H1 (cell line): ENCODE results near the gene HACD2. TPM values are rescaled to one million over a fixed set of nuclear protein-coding genes. Genes with fewer than 3 reads are reported as not detected.

Experiments used
- CBX8 ChIP-seq: fragments of 300-800, 300-1000 bp; sonication (generic); IDR thresholded peaks from 2 replicates; pipeline ENCODE4 v1.7.1; 2016; ENCODE audit warnings: low read depth, low read length, borderline replicate concordance
- KDM1A ChIP-seq: fragments of 200-600, 300-600 bp; sonication (generic); IDR thresholded peaks from 2 replicates; pipeline ENCODE4 v1.7.1; 2016; ENCODE audit warnings: mild to moderate bottlenecking, low read length, borderline replicate concordance
- KDM5A ChIP-seq: fragments of 200-600 bp; IDR thresholded peaks from 2 replicates; pipeline ENCODE4 v1.7.1; 2012; ENCODE audit warnings: mild to moderate bottlenecking, low read length, inconsistent platforms, mixed read lengths
- PHF8 ChIP-seq: fragments of 200-600 bp; sonication (generic); conservative IDR thresholded peaks from 2 replicates; pipeline ENCODE4 v1.7.1; 2012; ENCODE audit warnings: low read depth, mild to moderate bottlenecking, inconsistent platforms, low read length, moderate library complexity
- SIX5 ChIP-seq: IDR thresholded peaks from 2 replicates; pipeline ENCODE4 v1.6.1; 2011; ENCODE audit warnings: mild to moderate bottlenecking, low read depth, low read length
- SRF ChIP-seq: IDR thresholded peaks from 2 replicates; pipeline ENCODE4 v1.6.1; 2011; ENCODE audit warnings: mild to moderate bottlenecking, low read depth, low read length, moderate library complexity
- TBP ChIP-seq: IDR thresholded peaks from 2 replicates; pipeline ENCODE4 v1.6.1; 2011; ENCODE audit warnings: low read depth, low read length, improper control_type of control experiment
- polyA plus RNA-seq, 7 experiments: library from polyadenylated mRNA; depleted of rRNA in 3 of 7; stranded (reverse) in 5 of 7; unstranded in 2 of 7; fragments of >200 nt in 5 of 7; fragments of 200-250 nt in 2 of 7; gene quantifications; 1 replicate in 5 of 7; 2 replicates in 1 of 7; 4 replicates in 1 of 7; pipeline versions ENCODE4 v1.2.1 to v1.2.3, GENCODE V29; 2011 to 2013; ENCODE audit warnings: missing spikeins in 2 of 7, mixed read lengths in 2 of 7
- total RNA-seq: library from RNA; stranded (reverse); fragmentation: NEBNext Ultra II Directional; extraction: Animal tissue kit (Norgen Biotek cat#: 25700); gene quantifications from 2 replicates; pipeline ENCODE4 v1.2.1, GENCODE V29; 2021

HACD2 gene
- total and polyA plus RNA-seq, 2 of the 8 experiments (the other 6 are each of a cell fraction or from before 2014, with no cell fraction given): 24.9 to 31.2 TPM

- TF ChIP-seq KDM1A (no peak), SIX5 (no peak), SRF (no peak), PHF8 (no peak), TBP (no peak), KDM5A (no peak), CBX8 (no peak)
These were observed 44.3 kb upstream of the HACD2 start (continued) for GRCh38 chr3:123628996-123629746.
